Bone marrow (tissue), 2 donors: ENCODE data around the gene SLC13A3.

ENCODE experiments used
- DNase-seq, 2 donors: peaks; one replicate each; lab custom pipeline; 2025; lab: John Stamatoyannopoulos, UW

The SLC13A3 gene

GRCh38 chr20:46523696-46524328, 127.4 kb downstream of the SLC13A3 start:
- DNase-seq, result no peak

GRCh38 chr20:46523108-46523507, 128.2 kb downstream of the SLC13A3 start:
- no peak for DNase-seq

GRCh38 chr20:46520976-46521579, 130.2 kb downstream of the SLC13A3 start:
- peak in 1 of 2 donors; percentile 39 for DNase-seq

GRCh38 chr20:46520540-46520939, 130.7 kb downstream of the SLC13A3 start:
- DNase-seq, result no peak

- no peak for DNase-seq
Measured at GRCh38 chr20:46519471-46520068, 131.7 kb downstream of the SLC13A3 start.

GRCh38 chr20:46512943-46513844, 138.1 kb downstream of the SLC13A3 start, which contains the start of gene ZNF334:
Gene ZNF334, minus strand, starts transcription at chr20:46513559. Its CDS starts 1,457 bp downstream, at chr20:46512102.
- DNase-seq, result no peak

GRCh38 chr20:46509523-46509922, 141.7 kb downstream of the SLC13A3 start:
- no peak for DNase-seq
